PC-9 (cell line): ENCODE data around the gene TAL2. TPM values are rescaled to one million over a fixed set of nuclear protein-coding genes. Genes with fewer than 3 reads are reported as not detected.

ENCODE experiments used
- BruUV-seq: library from RNA; stranded (reverse); fragments of 400-500 nt; replicated peaks from 2 replicates; lab custom pipeline; 2021; lab: Mats Ljungman, UMichigan
- CTCF ChIA-PET: fragments of 300-600 bp; sonication (Branson Sonifier 250); formaldehyde crosslinking; loops from one replicate; lab custom pipeline; 2022; ENCODE audit warnings: antibody characterized with exemption; lab: Charles Lee
- POLR2A ChIA-PET: fragments of 300-600 bp; sonication (Branson Sonifier 250); formaldehyde crosslinking; loops from one replicate; lab custom pipeline; 2022; ENCODE audit warnings: antibody characterized with exemption; ENCODE audit not compliant: unreplicated experiment; lab: Charles Lee
- DNase-seq, 2 experiments: peaks; one replicate each; pipeline versions ENCODE4 v3.0.0 to v3.0.0-alpha.2; 2015 to 2022; ENCODE audit warnings: mixed read lengths in 1 of 2
- H2AFZ ChIP-seq: fragments of 200-600 bp; sonication (generic); 2 replicates; pipeline ENCODE4 v1.8.1; 2017; ENCODE audit warnings: antibody characterized with exemption
- H3F3A ChIP-seq: fragments of 200-600 bp; sonication (generic); 2 replicates; pipeline ENCODE4 v1.8.1; 2017; ENCODE audit warnings: antibody characterized with exemption, mild to moderate bottlenecking, low read depth; ENCODE audit not compliant: insufficient read depth
- H3K27ac ChIP-seq: fragments of 200-600 bp; sonication (generic); 2 replicates; pipeline ENCODE4 v1.6.1; 2016; ENCODE audit warnings: mixed run types
- H3K27me3 ChIP-seq: fragments of 200-600 bp; sonication (generic); 2 replicates; pipeline ENCODE4 v1.6.1; 2016; ENCODE audit warnings: low read depth, mixed run types; ENCODE audit not compliant: insufficient read depth
- H3K36me3 ChIP-seq: fragments of 200-600 bp; sonication (generic); 2 replicates; pipeline ENCODE4 v1.6.1; 2016; ENCODE audit warnings: low read depth, mixed run types
- H3K4me1 ChIP-seq: fragments of 200-600 bp; sonication (generic); replicated peaks from 2 replicates; pipeline ENCODE4 v1.6.1; 2016; ENCODE audit warnings: mixed run types; ENCODE audit not compliant: insufficient read depth
- H3K4me2 ChIP-seq: fragments of 200-600 bp; sonication (generic); 2 replicates; pipeline ENCODE4 v1.6.1; 2017; ENCODE audit warnings: mixed run types
- H3K4me3 ChIP-seq: fragments of 200-600 bp; sonication (generic); 2 replicates; pipeline ENCODE4 v1.6.1; 2016; ENCODE audit warnings: mixed run types
- H3K79me2 ChIP-seq: fragments of 200-600 bp; sonication (generic); 2 replicates; pipeline ENCODE4 v1.6.1; 2017; ENCODE audit warnings: low read depth, mixed run types
- H3K9me2 ChIP-seq: fragments of 200-600 bp; sonication (generic); 2 replicates; pipeline ENCODE4 v1.8.1; 2017; ENCODE audit warnings: mild to moderate bottlenecking; ENCODE audit not compliant: insufficient read depth
- H3K9me3 ChIP-seq: fragments of 200-600 bp; sonication (generic); 2 replicates; pipeline ENCODE4 v1.8.1; 2016; ENCODE audit warnings: low read depth; ENCODE audit not compliant: insufficient read depth
- H4K20me1 ChIP-seq: fragments of 200-600 bp; sonication (generic); 2 replicates; pipeline ENCODE4 v1.8.1; 2017; ENCODE audit not compliant: insufficient read depth
- CTCF ChIP-seq: fragments of 200-600 bp; sonication (generic); conservative IDR thresholded peaks from 2 replicates; pipeline ENCODE4 v1.6.1; 2017; ENCODE audit warnings: mixed run types, antibody characterized with exemption, mild to moderate bottlenecking, moderate library complexity
- EZH2 ChIP-seq: fragments of 200-600 bp; sonication (generic); IDR thresholded peaks from 2 replicates; pipeline ENCODE4 v1.8.0; 2017; ENCODE audit warnings: antibody characterized with exemption, low read depth
- intact Hi-C: fragments of 100-400 bp; cut with micrococcal nuclease; formaldehyde crosslinking; loops from one replicate; pipeline ENCODE4 v1.10.0; 2022; ENCODE audit not compliant: unreplicated experiment
- total RNA-seq: library from RNA; stranded (reverse); gene quantifications from 2 replicates; pipeline ENCODE4 v1.2.3, GENCODE V29; 2021

The TAL2 gene
- total RNA-seq, 1 experiment from 2014 or later: not detected

- Histone ChIP-seq H3K27ac (no peak overlapping the region), H3K9me3 (no peaks in the 10 kb centered on the region), H3K4me1 (peaks cover 15% of the 10 kb centered on the region), H2AFZ (no peak overlapping the region), H3K27me3 (no peaks in the 10 kb centered on the region), H3K9me2 (no peaks in the 10 kb centered on the region), H3K36me3 (no peaks in the 10 kb centered on the region), H3K4me2 (peak overlapping the region; percentile 100), H4K20me1 (no peaks in the 10 kb centered on the region), H3F3A (peaks cover 5% of the 10 kb centered on the region; the same call in 1 of the 2 replicates), H3K79me2 (peaks cover 59% of the 10 kb centered on the region), H3K4me3 (no peak overlapping the region)
- BruUV-seq: no TSS peak
- CTCF ChIA-PET: no interaction called here
- DNase-seq: no peak
- POLR2A ChIA-PET: no interaction called here
- no peak for TF ChIP-seq CTCF
- TF ChIP-seq EZH2: no peak
- intact Hi-C loops: loop anchor here (10.0 kb wide), 2 partner anchors 452 to 952 kb away; partner anchors contain the start of genes NIPSNAP3A and SLC44A1
These were observed 34.0 kb downstream of the TAL2 start for GRCh38 chr9:105696219-105696793.

DNA sequence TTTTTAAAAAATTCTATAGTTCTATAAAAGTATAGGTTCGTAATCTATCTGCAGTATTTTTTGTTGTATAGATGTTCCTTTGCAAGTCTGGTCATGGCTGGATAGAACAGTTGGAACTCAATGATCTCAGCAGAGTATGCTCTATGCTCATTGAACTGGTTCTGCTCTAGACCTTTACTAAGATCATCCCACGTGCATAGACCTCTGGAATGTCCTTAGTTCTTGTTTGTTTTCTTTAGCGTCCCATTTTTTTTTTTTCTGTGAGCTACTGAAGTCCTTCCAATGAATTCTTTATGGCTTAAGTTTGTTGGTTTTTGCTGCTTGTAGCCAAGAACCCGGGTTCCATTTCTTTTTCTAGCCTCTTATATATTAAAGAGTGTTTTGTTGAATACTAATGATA lies 35.6 kb downstream of the TAL2 start:
- no peak for DNase-seq
- H3K27ac ChIP-seq: no peak overlapping the region
- peaks cover 15% of the 10 kb centered on the region for H3K4me1 ChIP-seq
- H3F3A ChIP-seq: peaks cover 5% of the 10 kb centered on the region; the same call in 1 of the 2 replicates
- ChIA-PET POLR2A (no interaction called here), CTCF (no interaction called here)
- intact Hi-C loops: loop anchor here (10.0 kb wide), 2 partner anchors 453 to 953 kb away; partner anchors contain the start of genes NIPSNAP3A and SLC44A1
- H3K9me2 ChIP-seq: no peaks in the 10 kb centered on the region
- H3K4me3 ChIP-seq: no peak overlapping the region
- peaks cover 73% of the 10 kb centered on the region for H3K79me2 ChIP-seq
- H2AFZ ChIP-seq: no peak overlapping the region
- H4K20me1 ChIP-seq: no peaks in the 10 kb centered on the region
- no TSS peak for BruUV-seq
- no peak overlapping the region for H3K4me2 ChIP-seq
- no peaks in the 10 kb centered on the region for H3K36me3 ChIP-seq
- no peaks in the 10 kb centered on the region for H3K9me3 ChIP-seq
- TF ChIP-seq EZH2 (no peak), CTCF (no peak)
- H3K27me3 ChIP-seq: no peaks in the 10 kb centered on the region

GRCh38 chr9:105698348-105698870 lies 36.2 kb downstream of the TAL2 start:
- Histone ChIP-seq H3K4me2 (no peak overlapping the region), H2AFZ (no peak overlapping the region), H3K27ac (no peak overlapping the region), H3K9me2 (no peaks in the 10 kb centered on the region), H3F3A (peaks cover 5% of the 10 kb centered on the region; the same call in 1 of the 2 replicates), H3K4me1 (peaks cover 10% of the 10 kb centered on the region), H3K36me3 (no peaks in the 10 kb centered on the region), H3K79me2 (peaks cover 75% of the 10 kb centered on the region), H3K27me3 (no peaks in the 10 kb centered on the region), H4K20me1 (no peaks in the 10 kb centered on the region), H3K9me3 (no peaks in the 10 kb centered on the region), H3K4me3 (no peak overlapping the region)
- TF ChIP-seq EZH2 (no peak), CTCF (no peak)
- ChIA-PET CTCF (interaction anchor here (1.0 kb wide), 1 partner anchor 16 kb away, joined by 3 read pairs; no protein-coding TSS in a partner anchor), POLR2A (no interaction called here)
- intact Hi-C loops: loop anchor here (10.0 kb wide), 2 partner anchors 454 to 954 kb away; partner anchors contain the start of genes NIPSNAP3A and SLC44A1
- no peak for DNase-seq
- BruUV-seq: no TSS peak
